Hematopoietic multipotent progenitor cell (in vitro differentiated cells): Measurements from ENCODE around the gene GALNS. TPM values are rescaled to one million over a fixed set of nuclear protein-coding genes. Genes with fewer than 3 reads are reported as not detected.
"Not testable (repeated sequence)": the region's sequence is repeated elsewhere in the genome, so short reads cannot be mapped to it uniquely, and the experiment has no call there.

Experiments
- DNase-seq, 3 donors: peaks; one replicate each; pipeline ENCODE4 v3.0.0-alpha.2; 2011 to 2015; ENCODE audit warnings: low read depth in 2 of 3, low spot score in 2 of 3
- total RNA-seq: library from RNA; depleted of rRNA; stranded (reverse); fragments of >200 nt; gene quantifications from one replicate; pipeline ENCODE4 v1.2.3, GENCODE V29; 2012

GALNS gene
- total RNA-seq, 1 donor: 20.5 TPM

- DNase-seq: no peak
Observed at GRCh38 chr16:88840600-88841215, 16.0 kb downstream of the GALNS start.

DNA sequence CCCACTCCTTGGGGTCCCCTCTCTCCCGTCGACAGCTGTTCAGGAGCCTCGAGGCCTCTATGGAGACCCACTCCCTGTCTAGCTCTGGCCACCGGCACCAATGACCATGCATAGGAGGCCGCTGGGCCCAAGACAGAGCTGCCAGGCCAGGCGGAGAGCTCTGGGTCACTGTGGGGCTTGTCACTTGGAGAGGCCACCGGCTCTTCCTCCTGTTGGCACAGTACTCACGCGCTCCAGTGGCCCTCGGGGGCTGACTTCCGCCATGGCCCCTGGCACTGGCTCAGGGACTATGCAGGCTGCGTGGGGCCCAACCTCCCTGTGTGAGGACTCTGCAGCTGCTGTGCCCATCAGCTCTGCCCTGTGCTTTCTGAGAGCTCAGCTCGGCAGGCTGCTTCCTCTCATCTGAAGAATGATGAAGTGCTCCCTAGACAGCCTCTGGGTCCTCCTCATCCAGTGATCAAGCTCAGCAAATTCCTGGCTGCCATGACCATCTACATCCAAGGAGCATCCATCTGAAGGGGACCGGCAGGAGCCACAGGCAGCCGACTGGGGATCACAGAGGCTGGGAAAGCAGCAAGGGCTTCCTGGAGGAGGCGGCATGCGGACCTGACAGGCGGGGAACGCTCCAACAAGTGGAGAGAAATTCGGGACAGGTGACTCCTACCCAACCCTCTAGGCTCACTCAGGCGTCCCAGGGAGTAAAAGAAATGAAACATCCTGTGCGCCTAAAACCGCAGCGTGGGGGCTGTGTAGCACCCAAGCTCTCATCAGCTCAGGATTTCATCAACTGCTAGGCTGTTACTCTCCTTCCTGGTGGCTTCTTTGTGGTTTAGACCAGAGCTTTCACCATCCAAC is 16.8 kb downstream of the GALNS start:
- DNase-seq: no peak

DNA sequence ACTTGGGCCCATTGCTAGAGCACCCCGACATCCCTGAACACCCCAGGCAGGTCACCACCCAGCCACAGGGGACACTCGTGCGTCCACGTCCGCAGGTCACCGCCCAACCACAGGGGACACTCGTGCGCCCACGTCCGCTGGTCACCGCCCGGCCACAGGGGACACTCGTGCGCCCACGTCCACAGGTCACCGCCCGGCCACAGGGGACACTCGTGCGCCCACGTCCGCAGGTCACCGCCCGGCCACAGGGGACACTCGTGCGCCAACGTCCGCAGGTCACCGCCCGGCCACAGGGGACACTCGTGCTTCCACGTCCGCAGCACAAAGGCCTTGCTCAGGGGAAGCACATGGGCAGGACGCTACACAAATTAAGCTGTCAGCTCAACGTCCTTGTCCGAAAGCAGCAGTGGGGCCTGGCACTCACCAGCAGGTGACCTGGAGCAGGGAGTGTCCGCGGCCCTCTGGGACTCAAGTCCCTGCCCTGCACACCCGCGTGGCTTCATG is 17.7 kb downstream of the GALNS start:
- no peak for DNase-seq

- DNase-seq: no peak
Observed at GRCh38 chr16:88838566-88838965, 18.2 kb downstream of the GALNS start.

DNA sequence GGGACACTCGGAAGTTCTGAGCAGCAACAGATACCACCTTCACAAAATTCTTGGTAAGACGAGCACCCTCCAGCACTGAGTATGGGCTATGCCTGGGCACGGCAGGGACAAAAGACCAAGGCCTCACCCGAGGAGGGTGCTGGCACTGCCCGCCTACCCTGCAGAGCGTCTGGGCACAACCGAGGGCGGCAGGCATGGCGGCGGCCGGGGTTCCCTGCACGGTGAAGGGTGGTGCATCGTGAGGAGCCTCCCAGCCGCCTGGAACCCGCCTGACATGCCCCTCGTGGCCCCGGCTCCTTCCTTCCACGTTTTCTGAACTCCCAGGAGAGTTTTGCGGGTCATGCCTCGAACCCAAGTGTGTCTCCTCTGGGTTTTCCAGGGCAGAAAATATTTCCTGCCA is 18.9 kb downstream of the GALNS start:
- DNase-seq: no peak

DNA sequence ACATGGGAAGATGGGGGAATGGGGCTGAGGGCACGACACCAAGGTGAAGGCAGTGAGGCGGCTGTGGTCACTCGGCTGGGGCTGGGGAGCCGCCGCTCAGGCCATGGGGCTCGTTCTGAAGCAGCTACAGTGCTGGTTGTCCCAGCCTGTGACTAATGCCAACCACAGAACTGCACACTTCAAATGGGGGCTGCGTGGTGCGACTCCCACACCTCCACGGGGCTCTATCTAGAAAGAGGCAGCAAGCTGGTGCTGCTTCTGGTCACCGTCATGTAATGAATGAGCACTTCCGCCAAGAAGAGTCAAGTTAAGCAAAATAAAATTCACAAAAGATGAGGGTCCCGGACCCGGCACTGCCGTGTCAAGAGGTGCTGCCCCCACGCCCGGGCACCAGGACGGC is 20.0 kb downstream of the GALNS start:
- no peak for DNase-seq

GRCh38 chr16:88835818-88836217 is 20.9 kb downstream of the GALNS start:
- no peak for DNase-seq

DNA sequence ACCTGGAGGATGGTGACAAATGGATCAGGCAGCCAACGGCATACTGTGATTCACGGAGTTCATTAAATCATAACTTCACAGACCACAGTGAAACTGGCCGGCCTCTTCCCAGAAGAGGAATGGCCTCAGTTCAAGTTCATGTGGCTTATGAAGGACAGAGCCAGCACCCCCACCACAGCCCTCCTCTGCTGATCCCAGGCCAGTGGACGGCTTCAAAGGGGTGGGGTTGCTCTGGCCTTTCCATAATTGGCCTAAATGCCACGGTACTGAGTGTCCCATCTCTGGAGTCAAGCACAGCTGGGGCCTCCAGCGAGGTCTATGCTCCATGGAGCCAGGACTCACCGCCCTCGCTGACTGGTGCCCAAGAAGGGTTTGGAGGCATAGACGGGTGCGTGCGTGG is 21.4 kb downstream of the GALNS start:
- DNase-seq: no peak

DNA sequence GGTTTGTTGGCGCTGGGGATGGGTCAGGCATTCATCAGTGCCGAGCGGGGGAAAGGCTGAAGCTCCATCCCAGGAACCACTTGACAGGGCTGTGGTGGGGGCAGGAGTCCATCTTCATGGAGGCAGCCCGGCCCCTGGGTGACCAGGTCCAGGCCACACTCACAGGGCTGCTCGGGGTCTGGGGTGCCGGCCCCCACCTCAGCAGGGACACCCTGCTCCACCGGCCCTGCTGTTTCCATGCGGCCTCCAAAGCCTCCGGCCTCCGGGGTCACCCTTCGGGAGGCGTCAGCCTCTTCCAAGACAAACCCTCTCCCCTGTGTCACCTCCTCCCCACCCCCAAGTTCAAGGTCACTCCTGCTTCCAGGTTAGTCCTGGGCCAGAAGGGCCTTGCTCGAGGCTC is 22.1 kb downstream of the GALNS start:
- no peak for DNase-seq

GRCh38 chr16:88833086-88833485 is 23.7 kb downstream of the GALNS start:
- DNase-seq: no peak

- no peak for DNase-seq
Observed at GRCh38 chr16:88831838-88832237, 24.9 kb downstream of the GALNS start.

DNA sequence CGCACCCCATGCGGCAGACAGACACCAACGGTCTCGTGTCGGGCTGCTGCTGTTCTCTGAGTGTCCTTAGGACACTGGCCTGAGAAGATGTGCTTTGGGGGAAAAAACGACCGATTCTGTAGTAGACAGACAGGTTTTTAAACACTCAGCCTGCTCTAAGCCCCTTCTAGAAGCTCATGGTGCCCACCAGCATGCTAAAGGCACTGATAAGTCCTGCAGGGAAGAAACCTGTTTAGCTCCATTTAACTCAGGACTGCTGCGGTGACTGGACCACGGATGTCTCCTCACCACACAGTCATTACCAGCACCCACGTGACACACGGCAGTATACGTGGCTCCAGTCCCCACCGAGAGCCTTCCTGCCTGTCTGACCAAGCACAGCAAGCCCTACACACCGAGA is 26.0 kb downstream of the GALNS start:
- DNase-seq: no peak

- DNase-seq: no peak
Observed at GRCh38 chr16:88830258-88830657, 26.5 kb downstream of the GALNS start.

GRCh38 chr16:88828711-88829110 is 28.0 kb downstream of the GALNS start:
- no peak for DNase-seq

DNA sequence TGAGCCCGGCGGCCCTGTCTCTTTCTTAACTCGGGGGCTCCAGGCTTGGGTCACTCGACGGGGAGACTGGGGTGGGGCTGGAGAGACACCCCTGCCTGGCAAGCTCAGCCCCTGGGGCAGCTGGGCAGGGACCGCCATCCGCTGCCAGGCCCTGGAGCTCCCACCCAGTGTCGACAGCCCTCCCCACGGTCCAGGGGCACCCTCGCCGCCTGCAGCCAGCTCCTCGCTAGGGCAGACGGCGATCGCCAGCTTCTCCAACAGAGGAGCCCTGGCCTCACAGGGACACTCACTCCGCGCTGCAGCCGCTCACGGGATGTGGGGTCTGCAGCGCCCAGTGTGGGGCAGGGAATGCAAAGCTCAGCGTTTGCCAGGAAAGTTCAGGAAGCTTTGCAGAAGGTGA is 29.0 kb downstream of the GALNS start:
- no peak for DNase-seq

DNA sequence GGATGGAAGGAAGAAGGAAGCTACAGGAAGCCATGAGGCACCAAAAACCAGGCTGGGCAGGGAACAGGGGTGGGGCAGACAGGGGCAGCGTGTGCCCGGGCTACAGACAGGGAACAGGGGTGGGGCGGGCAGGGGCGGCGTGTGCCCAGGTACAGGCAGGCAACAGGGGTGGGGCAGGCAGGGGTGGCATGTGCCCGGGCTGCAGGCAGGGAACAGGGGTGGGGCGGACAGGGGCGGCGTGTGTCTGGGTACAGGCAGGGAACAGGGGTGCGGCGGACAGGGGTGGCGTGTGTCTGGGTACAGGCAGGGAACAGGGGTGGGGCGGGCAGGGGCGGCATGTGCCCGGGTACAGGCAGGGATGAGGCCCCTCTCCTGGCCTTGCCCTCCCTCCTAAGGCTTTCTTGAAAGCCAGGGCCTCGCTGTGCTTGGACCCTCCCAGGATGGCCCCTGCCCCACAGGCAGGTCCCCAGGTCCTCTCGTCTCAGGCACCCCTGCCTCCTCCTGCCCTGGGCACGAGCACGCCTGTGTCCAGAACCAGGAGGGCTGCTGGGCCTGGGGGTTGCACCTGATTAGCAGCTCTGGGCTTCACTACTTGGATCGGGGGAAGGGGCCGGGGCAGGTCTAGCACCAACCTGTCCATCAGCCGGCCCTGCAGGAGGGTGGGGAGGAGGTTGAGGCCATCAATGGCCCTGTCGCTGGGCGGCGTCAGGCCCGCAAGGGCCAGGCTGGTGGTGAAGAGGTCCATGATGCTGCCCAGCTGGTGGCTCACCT is 30.5 kb downstream of the GALNS start:
- no peak for DNase-seq

- DNase-seq: no peak
Observed at GRCh38 chr16:88825146-88825545, 31.6 kb downstream of the GALNS start.

- DNase-seq: no peak
Observed at GRCh38 chr16:88824256-88825077, 32.3 kb downstream of the GALNS start.

DNA sequence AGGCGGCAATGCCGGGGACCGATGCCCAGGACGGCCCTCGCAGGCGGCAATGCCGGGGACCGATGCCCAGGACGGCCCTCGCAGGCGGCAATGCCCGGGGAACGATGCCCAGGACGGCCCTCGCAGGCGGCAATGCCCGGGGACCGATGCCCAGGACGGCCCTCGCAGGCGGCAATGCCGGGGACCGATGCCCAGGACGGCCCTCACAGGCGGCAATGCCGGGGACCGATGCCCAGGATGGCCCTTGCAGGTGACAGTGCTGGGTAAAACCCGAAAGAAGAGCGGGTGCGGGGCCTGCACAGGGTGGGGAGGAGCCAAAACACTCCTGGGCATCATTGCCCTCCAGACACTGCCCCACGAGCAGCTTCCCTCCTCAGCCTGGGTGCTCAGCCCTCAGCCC is 33.1 kb downstream of the GALNS start:
- not testable (repeated sequence) for DNase-seq

DNA sequence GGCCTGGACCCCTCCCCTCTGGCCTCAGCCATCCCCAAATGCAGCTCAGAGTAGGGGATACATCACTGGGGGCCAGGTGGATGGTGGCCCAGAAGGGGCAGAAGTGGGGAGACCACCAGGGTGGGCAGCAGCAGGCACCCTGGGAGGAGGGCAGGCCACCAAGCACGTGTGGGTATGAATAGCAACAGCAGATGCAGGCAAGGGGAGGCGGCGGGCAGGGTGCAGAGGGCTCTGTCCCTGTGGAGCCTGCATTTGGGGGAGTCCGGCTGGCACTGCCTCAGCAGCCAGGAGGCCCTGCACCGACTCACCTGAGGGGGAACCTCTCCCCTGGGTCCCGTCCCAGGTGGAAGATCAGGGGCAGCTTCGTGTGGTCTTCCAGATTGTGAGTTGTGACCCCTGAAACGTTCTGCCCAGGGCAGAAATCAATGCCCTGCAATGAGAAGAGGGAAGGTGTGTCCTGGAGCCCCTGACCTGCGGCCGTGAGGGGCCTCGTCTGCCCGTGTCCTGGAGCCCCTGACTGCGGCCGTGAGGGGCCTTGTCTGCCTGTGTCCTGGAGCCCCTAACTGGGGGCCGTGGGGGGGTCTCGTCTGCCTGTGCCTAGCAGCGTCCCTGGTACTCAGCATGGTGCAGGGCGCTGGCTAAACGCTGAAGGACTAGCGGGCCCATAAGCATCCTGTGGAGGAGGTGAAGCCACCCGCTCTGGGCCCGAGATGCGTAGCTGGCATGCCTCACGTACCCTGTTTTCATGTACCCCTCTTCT is 34.3 kb downstream of the GALNS start:
- no peak for DNase-seq
